ELF-1 (cell line): ENCODE results near the gene MAD1L1.
"Not testable (repeated sequence)": the region's sequence is repeated elsewhere in the genome, so short reads cannot be mapped to it uniquely, and the experiment has no call there.

Experiments
- DNase-seq: peaks from one replicate; pipeline ENCODE4 v3.0.0-alpha.2; 2016; ENCODE audit warnings: low read depth, low spot score

Gene MAD1L1

DNA sequence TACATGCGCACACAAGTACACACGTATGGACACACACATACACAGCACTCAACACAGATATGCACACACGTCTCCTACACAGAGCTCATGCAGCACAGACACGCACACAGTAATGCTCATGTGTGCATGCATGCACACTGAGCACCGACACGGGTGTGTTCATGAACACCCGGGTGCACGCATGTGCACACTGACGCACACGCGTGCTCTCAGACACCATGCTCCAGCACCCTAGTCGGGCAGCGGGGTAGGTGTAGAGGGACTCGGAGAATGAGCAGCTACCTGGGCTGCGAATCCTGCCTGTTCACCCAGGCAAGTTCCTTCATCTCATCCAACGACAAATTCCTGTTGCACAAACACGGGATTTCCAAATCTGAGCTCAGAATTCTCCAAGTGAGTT is 184.7 kb downstream of the MAD1L1 start:
- no peak for DNase-seq

DNA sequence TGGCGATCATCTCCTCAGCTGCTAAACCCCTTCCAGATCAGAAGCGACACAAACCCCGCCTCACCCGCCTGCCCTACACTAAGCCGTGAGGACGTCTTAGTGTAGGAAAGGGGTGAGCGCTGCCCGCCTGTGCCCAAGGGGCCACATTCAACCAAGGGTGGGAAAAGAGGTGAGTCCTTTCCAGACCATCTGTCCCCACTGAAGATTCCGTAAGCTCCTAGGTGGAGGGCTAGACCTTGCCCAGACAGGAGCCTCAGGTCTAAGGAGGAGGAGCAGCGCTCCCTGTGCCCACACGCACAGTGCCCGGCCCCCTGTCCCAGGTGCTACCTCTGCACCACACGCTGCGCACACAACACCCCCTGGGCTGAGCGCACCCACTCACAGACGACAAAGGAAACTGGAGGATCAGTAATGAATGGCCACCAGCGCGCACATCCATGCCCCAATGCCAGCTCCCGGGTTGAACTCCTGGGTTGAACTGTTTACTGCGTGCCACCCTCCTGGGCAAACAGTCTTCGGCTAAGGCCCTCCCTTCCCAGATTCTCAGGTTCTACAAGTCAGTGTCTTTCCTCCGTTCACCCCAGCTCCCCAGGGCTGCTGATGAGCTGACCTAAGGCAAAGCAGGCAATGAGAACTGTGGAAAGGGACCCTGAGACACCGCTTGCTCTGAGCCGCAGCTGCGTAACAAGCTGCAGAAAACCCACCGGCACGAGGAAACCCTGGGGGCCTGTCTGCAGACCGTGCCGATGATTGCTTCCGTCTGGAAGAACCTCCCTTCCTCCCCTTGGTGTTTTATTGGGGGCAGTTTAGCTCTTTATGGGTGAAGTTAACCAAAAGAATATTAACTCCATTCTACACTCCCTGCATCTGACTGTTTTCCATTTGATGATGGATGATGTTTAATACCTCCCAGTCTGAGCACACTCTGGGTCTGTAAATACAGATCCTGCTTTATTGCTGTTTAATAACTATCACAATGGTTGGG is 185.9 kb downstream of the MAD1L1 start:
- no peak for DNase-seq

GRCh38 chr7:2045559-2046405 is 187.0 kb downstream of the MAD1L1 start:
- no peak for DNase-seq

- DNase-seq = no peak
Observed at GRCh38 chr7:2044883-2045471, 187.8 kb downstream of the MAD1L1 start.

- DNase-seq = no peak
Observed at GRCh38 chr7:2044311-2044882, 188.3 kb downstream of the MAD1L1 start.

DNA sequence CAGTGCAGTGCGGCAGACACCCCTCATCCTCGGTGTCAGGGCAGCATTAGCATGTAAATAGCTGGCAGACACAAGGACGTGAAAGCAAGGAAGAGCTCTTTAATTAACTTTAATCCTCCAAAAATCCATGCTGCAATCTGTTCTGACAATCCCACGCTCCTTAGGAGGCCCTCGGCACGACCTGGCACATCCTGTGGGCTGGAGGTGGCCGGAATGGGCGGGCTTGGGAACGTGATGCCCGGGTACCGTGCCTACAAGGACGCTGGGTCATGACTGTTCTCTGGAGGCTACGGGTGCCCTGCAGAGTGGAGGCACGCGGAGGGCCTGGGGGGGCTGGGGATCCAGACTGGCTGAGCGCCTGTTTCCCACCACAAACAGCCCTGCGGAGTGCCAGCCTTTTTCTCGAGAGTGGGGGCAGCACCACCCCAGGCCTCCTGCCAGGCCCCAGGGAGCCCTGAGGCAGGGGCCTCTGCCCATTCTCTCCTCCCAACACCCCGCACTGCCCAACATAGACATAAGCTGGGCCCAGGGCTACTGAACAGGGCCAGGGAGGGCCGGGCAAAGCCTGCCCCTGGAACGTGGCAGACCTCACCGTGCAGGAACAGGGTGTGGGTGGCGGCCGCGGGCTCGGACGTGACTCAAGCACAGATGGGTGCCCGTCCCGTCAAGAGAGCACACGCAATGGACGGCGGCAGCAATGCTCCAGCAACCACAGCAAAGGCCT is 189.3 kb downstream of the MAD1L1 start:
- no peak for DNase-seq

GRCh38 chr7:2042650-2043049 is 190.1 kb downstream of the MAD1L1 start:
- DNase-seq = no peak

- DNase-seq = no peak
Observed at GRCh38 chr7:2041496-2042367, 191.0 kb downstream of the MAD1L1 start.

DNA sequence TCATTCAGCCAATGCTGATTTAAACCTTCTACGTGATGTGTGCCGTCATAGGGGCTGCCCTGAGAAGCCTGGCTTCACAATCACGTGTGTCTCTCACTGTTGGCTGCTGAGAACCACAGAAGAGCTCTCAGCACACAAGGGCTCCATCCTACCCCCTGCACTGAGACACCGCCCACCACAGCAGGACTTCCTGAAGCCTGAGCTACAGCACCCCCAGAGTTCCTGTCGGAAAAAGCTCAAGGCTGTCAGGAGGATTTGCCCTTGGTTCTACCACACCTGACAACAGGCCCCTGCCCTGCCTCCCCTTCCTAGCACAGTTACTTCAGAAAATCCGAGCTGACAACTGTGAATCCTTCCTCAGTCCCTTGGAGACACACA is 191.9 kb downstream of the MAD1L1 start:
- no peak for DNase-seq

GRCh38 chr7:2040201-2040892 is 192.4 kb downstream of the MAD1L1 start:
- no peak for DNase-seq

DNA sequence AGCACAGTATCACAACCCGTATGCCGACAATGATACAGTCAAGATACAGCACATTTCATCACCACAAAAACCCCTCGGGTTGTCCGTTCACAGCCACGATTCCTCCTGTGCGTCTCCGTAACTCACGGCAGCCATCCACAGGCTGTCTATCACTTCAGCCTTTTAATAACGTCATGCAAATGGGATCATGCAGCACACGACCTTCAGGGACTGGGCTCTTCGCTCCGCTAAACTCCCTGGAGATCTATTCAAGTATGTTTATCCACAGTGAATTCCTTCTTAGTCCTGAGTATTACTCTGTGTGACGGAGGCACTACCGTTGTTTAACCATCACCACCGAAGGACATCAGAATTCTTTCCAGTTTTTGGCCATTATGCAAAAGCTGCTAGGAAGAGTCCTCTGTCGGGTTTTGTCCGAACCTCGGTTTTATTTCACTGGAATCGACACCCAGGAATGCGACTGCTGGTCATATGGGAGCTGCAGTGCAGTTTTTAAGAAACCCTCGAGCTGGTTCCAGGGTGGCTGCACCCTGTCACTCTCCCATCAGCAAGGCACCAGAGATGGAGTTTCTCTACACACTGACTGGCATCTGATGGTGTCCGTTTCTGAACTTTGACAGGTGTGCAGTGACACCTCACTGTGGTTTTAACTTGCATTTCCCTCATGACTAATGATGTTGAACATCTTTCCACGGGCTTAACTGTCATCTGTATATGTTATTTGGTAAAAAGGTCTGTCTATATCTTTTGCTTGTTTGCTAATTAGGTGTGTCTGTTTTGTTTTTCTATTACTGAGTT is 193.6 kb downstream of the MAD1L1 start:
- DNase-seq = no peak

DNA sequence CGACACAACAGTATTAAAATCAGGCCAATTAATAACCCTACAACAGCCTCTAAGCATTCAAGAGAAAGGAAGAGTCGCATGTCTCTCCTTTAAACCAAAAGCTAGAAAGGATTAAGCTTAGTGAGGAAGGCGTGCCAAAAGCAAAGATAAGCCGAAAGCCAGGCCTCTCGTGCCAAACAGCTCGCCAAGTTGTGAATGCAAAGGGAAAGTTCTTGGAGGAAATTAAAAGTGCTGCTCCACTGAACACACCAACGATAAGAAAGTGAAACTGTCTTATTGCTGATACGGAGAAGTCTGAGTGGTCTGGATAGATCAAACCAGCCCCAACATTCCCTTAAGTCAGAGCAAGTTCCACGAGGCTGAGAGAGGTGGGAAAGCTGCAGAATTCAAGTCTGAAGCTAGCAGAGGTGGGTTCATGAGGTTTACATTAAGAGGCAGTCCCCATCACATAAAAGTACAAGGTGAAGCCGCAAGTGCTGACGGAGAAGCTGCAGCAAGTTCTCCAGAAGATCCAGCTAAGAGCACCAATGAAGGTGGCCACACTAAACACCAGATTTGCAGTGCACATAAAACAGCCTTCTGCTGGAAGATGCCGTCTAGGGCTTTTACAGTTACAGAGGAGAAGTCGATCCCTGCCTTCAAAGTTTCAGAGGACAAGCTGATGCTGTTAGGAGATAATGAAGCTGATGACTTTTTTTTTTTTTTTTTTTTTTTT is 194.8 kb downstream of the MAD1L1 start:
- DNase-seq = no peak

DNA sequence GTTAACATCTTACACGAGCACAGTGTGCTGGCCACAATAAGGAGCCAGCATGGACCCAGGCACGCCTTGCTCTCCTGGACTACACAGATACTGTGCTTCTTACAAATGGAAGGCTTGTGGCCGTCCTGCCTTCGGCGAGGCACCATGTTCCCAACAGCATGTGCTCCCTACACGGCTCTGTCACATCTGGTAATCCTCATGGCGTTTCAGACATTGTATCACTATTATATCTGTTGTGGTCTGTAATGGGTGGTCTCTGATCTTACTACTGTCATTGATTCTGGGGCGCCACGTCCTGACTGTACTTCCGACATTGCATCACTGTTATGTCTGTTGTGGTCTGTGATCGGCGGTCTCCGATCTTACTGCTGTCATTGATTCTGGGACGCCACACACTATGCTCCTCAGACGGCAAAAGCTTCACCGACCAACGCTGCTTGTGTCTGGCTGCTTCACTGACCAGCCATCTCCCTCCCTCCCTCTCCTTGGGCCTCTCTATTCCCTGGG is 195.4 kb downstream of the MAD1L1 start:
- no peak for DNase-seq

DNA sequence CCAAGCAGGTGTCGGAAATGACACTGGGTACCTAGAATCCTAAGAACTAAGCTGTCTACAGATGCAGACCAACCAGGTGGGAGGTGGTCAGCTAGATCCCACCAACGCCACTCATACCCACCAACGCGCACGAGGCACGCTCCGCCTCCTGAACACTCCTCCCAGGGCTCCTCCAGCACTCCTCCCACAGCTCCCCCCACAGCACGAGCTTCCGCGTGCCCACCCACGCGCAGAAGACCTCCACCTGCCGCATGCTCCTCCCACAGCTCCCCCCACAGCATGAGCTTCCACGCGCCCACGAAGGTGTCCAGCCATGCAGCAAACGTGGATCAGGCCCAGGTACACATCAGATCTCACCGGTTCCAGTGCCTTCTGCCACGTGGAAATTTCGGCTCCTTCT is 196.0 kb downstream of the MAD1L1 start:
- DNase-seq = no peak

GRCh38 chr7:2036201-2036600 is 196.5 kb downstream of the MAD1L1 start:
- DNase-seq = not testable (repeated sequence)

GRCh38 chr7:2034291-2035201 is 198.2 kb downstream of the MAD1L1 start:
- no peak for DNase-seq
